ENCODE results near the gene FAM136A. TPM values are rescaled to one million over a fixed set of nuclear protein-coding genes. Genes with fewer than 3 reads are reported as not detected.

FAM136A gene
- total RNA-seq, 1 donor from 2014 or later: 119 TPM

DNA sequence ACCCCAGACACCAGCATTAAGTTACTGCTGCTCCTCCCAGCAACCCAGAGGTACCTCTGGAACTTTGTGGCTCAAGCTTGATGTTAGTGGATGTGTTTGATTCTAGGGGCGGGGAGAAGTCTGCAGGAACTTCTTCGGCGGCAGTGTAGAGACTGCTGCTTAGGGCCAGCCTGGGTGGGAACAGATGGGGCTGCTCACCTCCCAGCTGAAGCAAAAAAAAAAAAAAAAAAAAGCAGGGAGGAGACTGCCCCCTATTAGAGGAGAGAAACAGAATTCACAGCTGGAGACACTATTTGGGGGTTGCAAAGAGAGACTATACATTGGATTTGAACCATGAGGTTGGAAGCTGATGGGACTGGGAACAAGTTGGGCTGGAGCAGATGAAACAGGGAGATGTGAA, 28.6 kb upstream of the FAM136A start:
- no peak overlapping the region for H3K9ac ChIP-seq
- Mint-ChIP-seq H3K4me3 (no peak overlapping the region), H3K9me3 (no peaks in the 10 kb centered on the region), H3K27ac (no peak overlapping the region), H3K27me3 (ENCODE audit: insufficient read depth, low read depth) (peaks cover 2% of the 10 kb centered on the region), H3K36me3 (no peaks in the 10 kb centered on the region), H3K4me1 (no peaks in the 10 kb centered on the region)
- no peaks in the 10 kb centered on the region for H4K20me1 ChIP-seq (ENCODE audit: low read depth)
- no peaks in the 10 kb centered on the region for H3K27me3 ChIP-seq
- H3K4me2 ChIP-seq: no peak overlapping the region
- H3K79me2 ChIP-seq (ENCODE audit: low read depth): no peaks in the 10 kb centered on the region
- H3K36me3 ChIP-seq: no peaks in the 10 kb centered on the region
- no peaks in the 10 kb centered on the region for H3K9me3 ChIP-seq (ENCODE audit: low read depth)
- H3K4me3 ChIP-seq: no peak overlapping the region
- no peak for TF ChIP-seq EZH2 (IDR thresholded peaks at IDR 0.05)
- no peak for TF ChIP-seq EZH2phosphoT487 (IDR thresholded peaks at IDR 0.05)
- TF ChIP-seq CTCF (IDR thresholded peaks at IDR 0.05): no peak
- no peak overlapping the region for H3K27ac ChIP-seq
- no peaks in the 10 kb centered on the region for H3K4me1 ChIP-seq
- DNase-seq (ENCODE audit: low spot score): no peak
- H3F3A ChIP-seq (ENCODE audit: low read depth): no peaks in the 10 kb centered on the region
- H2AFZ ChIP-seq (replicated peaks): no peak overlapping the region

DNA sequence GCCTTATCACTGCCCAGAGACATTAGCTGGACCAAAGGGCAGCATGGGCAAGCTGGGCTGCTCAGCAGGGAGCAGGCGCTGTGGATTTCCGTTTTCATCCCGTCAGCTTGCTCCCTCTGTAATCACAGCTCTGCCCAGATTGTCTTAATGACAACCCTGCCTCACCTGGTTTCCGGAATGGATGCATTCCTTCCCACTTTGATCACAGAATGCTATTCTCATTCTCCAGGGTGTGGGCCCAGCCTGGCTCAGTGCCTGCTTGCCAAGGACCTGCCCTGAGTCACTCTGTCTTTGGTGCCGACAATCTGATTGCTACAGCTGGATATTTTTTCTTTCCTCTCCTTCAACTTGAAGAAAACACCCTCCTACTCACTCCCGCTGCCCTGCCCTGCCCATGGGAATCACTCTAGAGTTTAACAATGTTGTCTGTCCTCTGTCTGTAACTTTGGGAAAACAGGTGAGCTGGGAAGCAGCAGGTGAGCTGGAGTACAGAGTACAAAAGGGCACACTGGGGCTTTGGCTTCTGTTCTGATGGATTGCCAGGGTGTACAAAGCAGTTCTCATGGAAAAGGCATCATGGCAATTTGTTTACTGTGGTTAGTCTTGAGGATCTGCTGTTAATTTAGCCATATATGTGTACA, 27.2 kb upstream of the FAM136A start:
- Mint-ChIP-seq H3K36me3 (no peaks in the 10 kb centered on the region), H3K27ac (no peak overlapping the region), H3K27me3 (ENCODE audit: insufficient read depth, low read depth) (peaks cover 2% of the 10 kb centered on the region), H3K4me1 (no peaks in the 10 kb centered on the region), H3K9me3 (no peaks in the 10 kb centered on the region), H3K4me3 (no peak overlapping the region)
- Histone ChIP-seq H4K20me1 (ENCODE audit: low read depth) (no peaks in the 10 kb centered on the region), H3K9ac (no peak overlapping the region), H3F3A (ENCODE audit: low read depth) (no peaks in the 10 kb centered on the region), H3K36me3 (no peaks in the 10 kb centered on the region), H3K27me3 (no peaks in the 10 kb centered on the region), H2AFZ (replicated peaks) (no peak overlapping the region), H3K9me3 (ENCODE audit: low read depth) (no peaks in the 10 kb centered on the region), H3K79me2 (ENCODE audit: low read depth) (no peaks in the 10 kb centered on the region), H3K4me3 (no peak overlapping the region), H3K27ac (no peak overlapping the region), H3K4me2 (no peak overlapping the region), H3K4me1 (no peaks in the 10 kb centered on the region)
- no peak for DNase-seq (ENCODE audit: low spot score)
- TF ChIP-seq EZH2 (IDR thresholded peaks at IDR 0.05): no peak

- no peaks in the 10 kb centered on the region for H3K36me3 ChIP-seq
- H3K4me2 ChIP-seq: no peak overlapping the region
- Mint-ChIP-seq H3K36me3 (no peaks in the 10 kb centered on the region), H3K9me3 (no peaks in the 10 kb centered on the region), H3K4me3 (no peak overlapping the region), H3K4me1 (no peaks in the 10 kb centered on the region), H3K27ac (no peak overlapping the region), H3K27me3 (ENCODE audit: insufficient read depth, low read depth) (peaks cover 2% of the 10 kb centered on the region)
- no peaks in the 10 kb centered on the region for H3K27me3 ChIP-seq
- H3F3A ChIP-seq (ENCODE audit: low read depth): no peaks in the 10 kb centered on the region
- H3K27ac ChIP-seq: no peak overlapping the region
- TF ChIP-seq CTCF (IDR thresholded peaks at IDR 0.05) (no peak), EZH2phosphoT487 (IDR thresholded peaks at IDR 0.05) (no peak), EZH2 (IDR thresholded peaks at IDR 0.05) (no peak)
- no peak for DNase-seq (ENCODE audit: low spot score)
- H3K9ac ChIP-seq: no peak overlapping the region
- no peaks in the 10 kb centered on the region for H4K20me1 ChIP-seq (ENCODE audit: low read depth)
- no peak overlapping the region for H2AFZ ChIP-seq (replicated peaks)
- no peaks in the 10 kb centered on the region for H3K4me1 ChIP-seq
- H3K4me3 ChIP-seq: no peak overlapping the region
- H3K9me3 ChIP-seq (ENCODE audit: low read depth): no peaks in the 10 kb centered on the region
- H3K79me2 ChIP-seq (ENCODE audit: low read depth): no peaks in the 10 kb centered on the region
Observed at GRCh38 chr2:70325875-70326274, 24.0 kb upstream of the FAM136A start.

DNA sequence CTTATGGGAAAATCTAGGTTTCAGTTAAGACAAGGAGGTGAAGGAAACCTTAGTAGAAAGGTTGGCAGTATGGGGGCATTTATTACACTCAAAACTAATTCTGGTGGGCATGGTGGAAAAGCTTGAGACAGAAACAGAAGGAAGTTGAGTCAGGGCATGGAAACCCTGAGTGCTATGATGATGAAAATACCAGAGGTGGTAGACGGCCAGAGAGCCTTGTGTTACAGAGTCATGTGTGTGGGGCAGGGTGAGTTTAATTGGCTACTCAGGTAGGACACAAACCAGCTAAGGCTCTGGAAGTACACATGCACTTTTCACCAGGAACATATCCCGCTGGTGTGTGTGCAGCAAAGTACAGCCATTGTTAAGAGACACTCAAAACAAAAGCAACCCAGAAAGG, 20.7 kb upstream of the FAM136A start:
- peak overlapping the region; percentile 10 for H2AFZ ChIP-seq (replicated peaks)
- no peak overlapping the region for H3K4me2 ChIP-seq
- H3K27me3 ChIP-seq: no peaks in the 10 kb centered on the region
- H3K4me3 Mint-ChIP-seq: no peak overlapping the region
- no peaks in the 10 kb centered on the region for H3K9me3 Mint-ChIP-seq
- no peak for TF ChIP-seq CTCF (IDR thresholded peaks at IDR 0.05)
- no peak for TF ChIP-seq EZH2phosphoT487 (IDR thresholded peaks at IDR 0.05)
- TF ChIP-seq EZH2 (IDR thresholded peaks at IDR 0.05): no peak
- H3K9ac ChIP-seq: no peak overlapping the region
- H3K4me1 ChIP-seq: no peaks in the 10 kb centered on the region
- no peaks in the 10 kb centered on the region for H3K79me2 ChIP-seq (ENCODE audit: low read depth)
- H3K9me3 ChIP-seq (ENCODE audit: low read depth): no peaks in the 10 kb centered on the region
- H4K20me1 ChIP-seq (ENCODE audit: low read depth): no peaks in the 10 kb centered on the region
- H3F3A ChIP-seq (ENCODE audit: low read depth): no peaks in the 10 kb centered on the region
- H3K4me3 ChIP-seq: no peak overlapping the region
- DNase-seq (ENCODE audit: low spot score): no peak
- H3K36me3 Mint-ChIP-seq: no peaks in the 10 kb centered on the region
- H3K27ac ChIP-seq: no peak overlapping the region
- H3K27ac Mint-ChIP-seq: no peak overlapping the region
- H3K27me3 Mint-ChIP-seq (ENCODE audit: insufficient read depth, low read depth): peaks cover 4% of the 10 kb centered on the region
- H3K4me1 Mint-ChIP-seq: no peaks in the 10 kb centered on the region
- no peaks in the 10 kb centered on the region for H3K36me3 ChIP-seq
